CD14-positive monocyte (primary cell): Measurements from ENCODE around the gene CGNL1. TPM values are rescaled to one million over a fixed set of nuclear protein-coding genes. Genes with fewer than 3 reads are reported as not detected.

Experiments
- DNase-seq, 3 donors: peaks; one replicate each; pipeline ENCODE4 v3.0.0-alpha.2; 2011 to 2022
- H2AFZ ChIP-seq: 2 replicates; pipeline ENCODE4 v1.6.0; 2012; ENCODE audit warnings: mild to moderate bottlenecking, low read depth, low read length, inconsistent platforms; ENCODE audit not compliant: insufficient read depth, poor library complexity, severe bottlenecking
- H3K27ac ChIP-seq, 2 donors: 1 replicate in 1 of 2; 2 replicates in 1 of 2; pipeline ENCODE4 v1.5.1; 2012 to 2013; ENCODE audit warnings: low read length in 2 of 2, control low read depth in 1 of 2, inconsistent platforms in 1 of 2, low read depth in 1 of 2, mild to moderate bottlenecking in 1 of 2
- H3K27me3 ChIP-seq, 2 donors: one replicate each; pipeline versions ENCODE4 v1.6.0 to v1.6.1; 2011 to 2013; ENCODE audit warnings: low read length in 2 of 2; ENCODE audit not compliant: control insufficient read depth in 2 of 2, insufficient read depth in 2 of 2
- H3K36me3 ChIP-seq, 2 donors: replicated peaks in 1 of 2; 1 replicate in 1 of 2; 2 replicates in 1 of 2; pipeline versions ENCODE4 v1.5.1 to v1.6.1; 2012 to 2013; ENCODE audit warnings: low read length in 2 of 2, control low read depth in 1 of 2, inconsistent platforms in 1 of 2, mild to moderate bottlenecking in 1 of 2; ENCODE audit not compliant: insufficient read depth in 2 of 2, control insufficient read depth in 1 of 2
- H3K4me1 ChIP-seq, 2 donors: 1 replicate in 1 of 2; 2 replicates in 1 of 2; pipeline versions ENCODE4 v1.5.1 to v1.6.1; 2012 to 2013; ENCODE audit warnings: low read length in 2 of 2, control low read depth in 1 of 2, inconsistent platforms in 1 of 2, mild to moderate bottlenecking in 1 of 2, moderate library complexity in 1 of 2; ENCODE audit not compliant: insufficient read depth in 2 of 2, control insufficient read depth in 1 of 2
- H3K4me2 ChIP-seq: replicated peaks from 2 replicates; pipeline ENCODE3; 2012; ENCODE audit warnings: low read length, moderate library complexity, mild to moderate bottlenecking; ENCODE audit not compliant: poor library complexity, severe bottlenecking; ENCODE audit errors: extremely low read depth
- H3K4me3 ChIP-seq, 3 experiments: fragments of 200-600 bp in 1 of 3; sonication (generic) in 1 of 3; replicated peaks in 1 of 3; 1 replicate in 2 of 3; 2 replicates in 1 of 3; pipeline ENCODE4 v1.5.1; 2011 to 2013; ENCODE audit warnings: low read length in 3 of 3, mild to moderate bottlenecking in 3 of 3, control low read depth in 2 of 3, low read depth in 2 of 3, inconsistent platforms in 1 of 3, moderate library complexity in 1 of 3
- H3K79me2 ChIP-seq: 2 replicates; pipeline ENCODE4 v1.6.0; 2012; ENCODE audit warnings: mild to moderate bottlenecking, control low read depth, inconsistent platforms, low read length, moderate library complexity; ENCODE audit not compliant: insufficient read depth
- H3K9ac ChIP-seq: 2 replicates; pipeline ENCODE4 v1.6.0; 2017; ENCODE audit warnings: low read length, mild to moderate bottlenecking; ENCODE audit not compliant: insufficient read depth, poor library complexity, severe bottlenecking
- H3K9me3 ChIP-seq, 2 donors: replicated peaks in 1 of 2; 1 replicate in 1 of 2; 2 replicates in 1 of 2; pipeline versions ENCODE4 v1.5.1 to v1.6.1; 2012 to 2013; ENCODE audit warnings: low read length in 2 of 2, control low read depth in 1 of 2; ENCODE audit not compliant: control insufficient read depth in 1 of 2, insufficient read depth in 1 of 2
- H4K20me1 ChIP-seq: 2 replicates; pipeline ENCODE4 v1.6.0; 2012; ENCODE audit warnings: mild to moderate bottlenecking, low read length, control low read depth, moderate library complexity; ENCODE audit not compliant: insufficient read depth
- H3K27ac Mint-ChIP-seq, 7 donors: one replicate each; pipeline ENCODE4 v1.8.0; 2020; ENCODE audit warnings: mild to moderate bottlenecking in 7 of 7, mixed read lengths in 7 of 7, moderate library complexity in 6 of 7, inconsistent platforms in 2 of 7
- H3K27me3 Mint-ChIP-seq, 3 donors: one replicate each; pipeline ENCODE4 v1.8.0; 2021 to 2022; ENCODE audit warnings: low read depth in 3 of 3, mild to moderate bottlenecking in 3 of 3, mixed read lengths in 3 of 3, moderate library complexity in 3 of 3, inconsistent platforms in 1 of 3
- H3K36me3 Mint-ChIP-seq, 2 donors: one replicate each; pipeline ENCODE4 v1.8.0; 2020; ENCODE audit warnings: mixed read lengths in 2 of 2, inconsistent platforms in 1 of 2, mild to moderate bottlenecking in 1 of 2
- H3K4me1 Mint-ChIP-seq: one replicate; pipeline ENCODE4 v1.8.0; 2020; ENCODE audit warnings: mild to moderate bottlenecking, mixed read lengths
- H3K4me3 Mint-ChIP-seq, 2 donors: one replicate each; pipeline ENCODE4 v1.8.0; 2020; ENCODE audit warnings: mild to moderate bottlenecking in 2 of 2, mixed read lengths in 2 of 2, moderate library complexity in 1 of 2
- H3K9me3 Mint-ChIP-seq, 7 donors: one replicate each; pipeline ENCODE4 v1.8.0; 2020 to 2022; ENCODE audit warnings: mixed read lengths in 7 of 7, mild to moderate bottlenecking in 6 of 7, moderate library complexity in 6 of 7, inconsistent platforms in 2 of 7
- WGBS: methylation state at CpG from one replicate; pipeline ENCODE4 v1.1.5; 2013; ENCODE audit warnings: missing lambda C conversion rate; ENCODE audit not compliant: insufficient coverage; 5-methylcytosine and 5-hydroxymethylcytosine counted together
- intact Hi-C, 2 donors: fragments of 100-400 bp; cut with micrococcal nuclease; formaldehyde crosslinking; loops; one replicate each; pipeline versions ENCODE4 v1.15.0 to v1.15.1; 2023
- polyA plus RNA-seq, 3 donors: library from polyadenylated mRNA; depleted of rRNA in 1 of 3; unstranded in 2 of 3; stranded (reverse) in 1 of 3; fragments of 300-500 nt in 2 of 3; fragments of >200 nt in 1 of 3; fragmentation: Illumina TruSeq in 2 of 3; gene quantifications; 1 replicate in 2 of 3; 2 replicates in 1 of 3; pipeline ENCODE4 v1.2.3, GENCODE V29; 2012 to 2021
- TF ChIP-seq, protein P1 (sequence below): fragments of 200-600 bp; IDR thresholded peaks from one replicate; pipeline ENCODE4 v1.8.0; 2022; ENCODE audit warnings: antibody characterized with exemption, mild to moderate bottlenecking

The CGNL1 gene
- polyA plus RNA-seq, 3 donors: not detected

DNA sequence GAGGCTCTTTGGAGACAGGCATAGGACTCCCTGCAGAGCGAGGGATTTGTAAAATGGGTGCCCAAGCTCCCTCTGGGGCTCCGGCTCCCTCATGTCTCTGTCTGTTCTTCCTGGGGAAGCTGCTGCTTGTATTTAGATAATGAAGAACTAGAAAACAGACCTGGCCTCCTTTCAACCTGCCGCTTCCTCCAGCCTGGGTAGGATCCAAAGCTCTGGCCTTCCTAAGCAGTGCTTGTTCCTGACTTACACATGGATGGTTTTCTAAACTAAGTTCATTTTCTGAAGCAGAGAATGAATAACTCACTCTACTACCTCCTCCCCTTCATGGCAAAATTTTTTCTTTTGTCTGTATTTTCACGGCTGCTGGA, 178.5 kb downstream of the CGNL1 start:
- Histone ChIP-seq H3K4me1 (no peaks in the 10 kb centered on the region), H3K27ac (no peak overlapping the region), H3K4me3 (no peak overlapping the region), H3K27me3 (no peaks in the 10 kb centered on the region), H3K9me3 (no peaks in the 10 kb centered on the region), H2AFZ (no peak overlapping the region), H3K4me2 (no peak overlapping the region), H4K20me1 (no peaks in the 10 kb centered on the region), H3K79me2 (no peaks in the 10 kb centered on the region), H3K36me3 (no peaks in the 10 kb centered on the region), H3K9ac (no peak overlapping the region)
- Mint-ChIP-seq H3K27ac (no peak overlapping the region), H3K4me3 (no peak overlapping the region), H3K27me3 (peaks cover 1 to 2% (median 2%) of the 10 kb centered on the region in 3 donors), H3K9me3 (peaks cover 0 to 2% (median 0%) of the 10 kb centered on the region in 7 donors), H3K36me3 (no peaks in the 10 kb centered on the region), H3K4me1 (peaks cover 8% of the 10 kb centered on the region)
- no peak for DNase-seq
- intact Hi-C loops: loop anchor here in 1 of 2 donors (10.0 kb wide), 1 partner anchor 100 kb away; no protein-coding TSS in a partner anchor
- TF ChIP-seq, protein P1, sequence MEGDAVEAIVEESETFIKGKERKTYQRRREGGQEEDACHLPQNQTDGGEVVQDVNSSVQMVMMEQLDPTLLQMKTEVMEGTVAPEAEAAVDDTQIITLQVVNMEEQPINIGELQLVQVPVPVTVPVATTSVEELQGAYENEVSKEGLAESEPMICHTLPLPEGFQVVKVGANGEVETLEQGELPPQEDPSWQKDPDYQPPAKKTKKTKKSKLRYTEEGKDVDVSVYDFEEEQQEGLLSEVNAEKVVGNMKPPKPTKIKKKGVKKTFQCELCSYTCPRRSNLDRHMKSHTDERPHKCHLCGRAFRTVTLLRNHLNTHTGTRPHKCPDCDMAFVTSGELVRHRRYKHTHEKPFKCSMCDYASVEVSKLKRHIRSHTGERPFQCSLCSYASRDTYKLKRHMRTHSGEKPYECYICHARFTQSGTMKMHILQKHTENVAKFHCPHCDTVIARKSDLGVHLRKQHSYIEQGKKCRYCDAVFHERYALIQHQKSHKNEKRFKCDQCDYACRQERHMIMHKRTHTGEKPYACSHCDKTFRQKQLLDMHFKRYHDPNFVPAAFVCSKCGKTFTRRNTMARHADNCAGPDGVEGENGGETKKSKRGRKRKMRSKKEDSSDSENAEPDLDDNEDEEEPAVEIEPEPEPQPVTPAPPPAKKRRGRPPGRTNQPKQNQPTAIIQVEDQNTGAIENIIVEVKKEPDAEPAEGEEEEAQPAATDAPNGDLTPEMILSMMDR: no peak
- WGBS: no CpG with 5 or more reads among the region's 4 CpGs

DNA sequence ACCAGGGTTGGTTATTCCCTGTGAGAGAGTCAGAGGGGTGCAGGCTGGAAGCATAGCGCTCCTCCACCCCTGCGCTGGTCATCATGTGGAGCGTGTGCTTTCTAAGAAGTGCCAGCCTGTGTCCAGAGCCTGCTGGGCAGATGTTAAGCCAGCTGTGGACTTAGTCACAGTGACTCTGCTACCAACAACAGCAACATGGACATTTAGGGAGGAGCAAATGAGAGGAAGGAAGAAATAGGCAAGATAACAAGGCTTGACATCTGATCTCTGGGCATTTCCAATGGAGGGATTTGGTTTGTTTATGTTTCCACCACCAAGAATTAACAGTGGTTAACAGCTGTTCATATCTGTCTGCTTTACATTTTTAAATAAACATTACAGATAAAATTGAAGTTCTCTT, 179.0 kb downstream of the CGNL1 start:
- 100% methylated on average over 3 of the region's 3 CpGs for whole genome bisulfite sequencing
- no peaks in the 10 kb centered on the region for H3K27me3 ChIP-seq
- Mint-ChIP-seq H3K4me1 (peaks cover 8% of the 10 kb centered on the region), H3K9me3 (peaks cover 0 to 2% (median 0%) of the 10 kb centered on the region in 7 donors), H3K27me3 (peaks cover 1 to 3% (median 2%) of the 10 kb centered on the region in 3 donors), H3K27ac (peak overlapping the region in 1 of 7 donors; percentile 47), H3K36me3 (no peaks in the 10 kb centered on the region), H3K4me3 (no peak overlapping the region)
- intact Hi-C loops: loop anchor here in 1 of 2 donors (10.0 kb wide), 1 partner anchor 100 kb away; no protein-coding TSS in a partner anchor
- H3K36me3 ChIP-seq: no peaks in the 10 kb centered on the region
- no peak overlapping the region for H3K4me3 ChIP-seq
- no peak overlapping the region for H2AFZ ChIP-seq
- no peaks in the 10 kb centered on the region for H4K20me1 ChIP-seq
- H3K4me2 ChIP-seq: no peak overlapping the region
- H3K79me2 ChIP-seq: no peaks in the 10 kb centered on the region
- no peak overlapping the region for H3K27ac ChIP-seq
- H3K9me3 ChIP-seq: no peaks in the 10 kb centered on the region
- TF ChIP-seq, protein P1: no peak
- H3K9ac ChIP-seq: no peak overlapping the region
- no peaks in the 10 kb centered on the region for H3K4me1 ChIP-seq
- no peak for DNase-seq
